ENCODE measurements around the gene ZFYVE27. TPM values are rescaled to one million over a fixed set of nuclear protein-coding genes. Genes with fewer than 3 reads are reported as not detected.

The ZFYVE27 gene
- total and polyA plus RNA-seq, 4 donors: 21.1 to 33.9 (median 26.8) TPM

GRCh38 chr10:97785731-97786130, 48.8 kb downstream of the ZFYVE27 start:
- WGBS, 2 donors: 69 to 80% methylated on average over 9 of the region's 9 CpGs
- Histone ChIP-seq H3K9ac (ENCODE audit: insufficient read depth in 1 of 2, low read length in 2 of 2) (no peak overlapping the region), H3K4me3 (no peak overlapping the region), H3K9me3 (ENCODE audit: control insufficient read depth in 4 of 4, insufficient read depth in 3 of 4, low read length in 3 of 4) (no peaks in the 10 kb centered on the region), H3K27me3 (ENCODE audit: control insufficient read depth in 3 of 3, insufficient read depth in 3 of 3, low read length in 2 of 3) (no peaks in the 10 kb centered on the region), H3K27ac (ENCODE audit: low read depth in 1 of 2, low read length in 1 of 2) (peak overlapping the region in 1 of 2 donors; percentile 6), H3K36me3 (ENCODE audit: control insufficient read depth in 4 of 4, insufficient read depth in 4 of 4, low read length in 4 of 4) (no peaks in the 10 kb centered on the region), H3K4me1 (ENCODE audit: control insufficient read depth in 5 of 5, insufficient read depth in 5 of 5, low read length in 5 of 5) (peaks cover 0 to 29% (median 15%) of the 10 kb centered on the region in 5 donors)
- ATAC-seq (ENCODE audit: insufficient read depth, low FRiP score) (no peak), DNase-seq (no peak)
- no peak for TF ChIP-seq CTCF (IDR thresholded peaks at IDR 0.05; ENCODE audit: control extremely low read depth, extremely low read depth)

GRCh38 chr10:97788552-97789442, 51.9 kb downstream of the ZFYVE27 start:
- H3K9ac ChIP-seq (ENCODE audit: insufficient read depth in 1 of 2, low read length in 2 of 2): no peak overlapping the region

GRCh38 chr10:97789770-97790397, 53.0 kb downstream of the ZFYVE27 start:
- Histone ChIP-seq H3K27ac (ENCODE audit: low read depth in 1 of 2, low read length in 1 of 2) (no peak overlapping the region), H3K36me3 (ENCODE audit: control insufficient read depth in 4 of 4, insufficient read depth in 4 of 4, low read length in 4 of 4) (no peaks in the 10 kb centered on the region), H3K4me1 (ENCODE audit: control insufficient read depth in 5 of 5, insufficient read depth in 5 of 5, low read length in 5 of 5) (peaks cover 0 to 8% (median 2%) of the 10 kb centered on the region in 5 donors), H3K9me3 (ENCODE audit: control insufficient read depth in 4 of 4, insufficient read depth in 3 of 4, low read length in 3 of 4) (no peaks in the 10 kb centered on the region), H3K27me3 (ENCODE audit: control insufficient read depth in 3 of 3, insufficient read depth in 3 of 3, low read length in 2 of 3) (no peaks in the 10 kb centered on the region), H3K4me3 (no peak overlapping the region), H3K9ac (ENCODE audit: insufficient read depth in 1 of 2, low read length in 2 of 2) (no peak overlapping the region)
- 72 to 78% methylated on average over 6 of the region's 6 CpGs for WGBS, 2 donors
- DNase-seq (no peak), ATAC-seq (ENCODE audit: insufficient read depth, low FRiP score) (no peak)
- no peak for TF ChIP-seq CTCF (IDR thresholded peaks at IDR 0.05; ENCODE audit: control extremely low read depth, extremely low read depth)

More at GRCh38 chr10:97788552-97789442, 51.9 kb downstream of the ZFYVE27 start:
- H3K36me3 ChIP-seq (ENCODE audit: control insufficient read depth in 4 of 4, insufficient read depth in 4 of 4, low read length in 4 of 4): no peaks in the 10 kb centered on the region
- TF ChIP-seq CTCF (IDR thresholded peaks at IDR 0.05; ENCODE audit: control extremely low read depth, extremely low read depth): no peak
- H3K27me3 ChIP-seq (ENCODE audit: control insufficient read depth in 3 of 3, insufficient read depth in 3 of 3, low read length in 2 of 3): no peaks in the 10 kb centered on the region
- H3K27ac ChIP-seq (ENCODE audit: low read depth in 1 of 2, low read length in 1 of 2): peak overlapping the region in 1 of 2 donors; percentile 34
- H3K4me3 ChIP-seq: no peak overlapping the region
- no peaks in the 10 kb centered on the region for H3K9me3 ChIP-seq (ENCODE audit: control insufficient read depth in 4 of 4, insufficient read depth in 3 of 4, low read length in 3 of 4)
- H3K4me1 ChIP-seq (ENCODE audit: control insufficient read depth in 5 of 5, insufficient read depth in 5 of 5, low read length in 5 of 5): peaks cover 0 to 8% (median 2%) of the 10 kb centered on the region in 5 donors
- 13 to 14% methylated on average over 22 of the region's 22 CpGs for WGBS, 2 donors
- ATAC-seq (ENCODE audit: insufficient read depth, low FRiP score) (peak; percentile 44), DNase-seq (peak; percentile 64 to 81 (median 66))
